A549 (cell line): Measurements from ENCODE around the gene KRTAP25-1. TPM values are rescaled to one million over a fixed set of nuclear protein-coding genes. Genes with fewer than 3 reads are reported as not detected.

Experiments
- ATAC-seq, 2 experiments: fragments of 200-7000 bp in 1 of 2; fragments of >200 bp in 1 of 2; cut with Nextera tagmentation in 1 of 2; cut with Tn5 transposase in 1 of 2; 3 replicates each; pipeline versions ENCODE4 v1.8.0 to v1.9.1; 2018 to 2020; ENCODE audit warnings: mild to moderate bottlenecking in 1 of 2, moderate library complexity in 1 of 2
- CTCF ChIA-PET: fragments of 300-600 bp; sonication (Branson Sonifier 250); formaldehyde crosslinking; extraction: SDS; loops from one replicate; lab custom pipeline; 2021; ENCODE audit warnings: antibody characterized with exemption, inconsistent platforms; lab: Yijun Ruan, JAX
- POLR2A ChIA-PET: fragments of 350-600 bp; formaldehyde crosslinking; extraction: SDS; loops from one replicate; lab custom pipeline; 2021; ENCODE audit warnings: antibody characterized with exemption, inconsistent platforms; lab: Yijun Ruan, JAX
- DNase-seq, 2 experiments: peaks; one replicate each; pipeline versions ENCODE4 v3.0.0 to v3.0.0-alpha.2; 2011 to 2016; ENCODE audit warnings: low read depth in 1 of 2, low spot score in 1 of 2
- FAIRE-seq: peaks from 2 replicates; lab custom pipeline; 2011; peaks lifted over from hg19 to GRCh38; lab: Jason Lieb, UNC
- H3K27ac ChIP-seq, 2 experiments: fragments of >200 bp; sonication (Bioruptor Twin); formaldehyde crosslinking; 3 replicates each; pipeline ENCODE4 v1.5.1; 2016 to 2017
- H3K4me1 ChIP-seq: fragments of >200 bp; sonication (Bioruptor Twin); formaldehyde crosslinking; 3 replicates; pipeline ENCODE4 v1.6.1; 2016
- H3K4me2 ChIP-seq: fragments of >200 bp; sonication (Bioruptor Twin); formaldehyde crosslinking; 3 replicates; pipeline ENCODE4 v1.6.1; 2016
- H3K4me3 ChIP-seq: fragments of >200 bp; sonication (Bioruptor Twin); formaldehyde crosslinking; 3 replicates; pipeline ENCODE4 v1.5.1; 2016
- H3K9me3 ChIP-seq: fragments of >200 bp; sonication (Bioruptor Twin); formaldehyde crosslinking; 3 replicates; pipeline ENCODE4 v1.6.1; 2016
- BHLHE40 ChIP-seq: IDR thresholded peaks from 2 replicates; pipeline ENCODE4 v1.6.1; 2012; ENCODE audit warnings: low read depth, low read length, inconsistent platforms
- CBX8 ChIP-seq: fragments of 200-600 bp; sonication (generic); IDR thresholded peaks from 2 replicates; pipeline ENCODE4 v1.6.1; 2016
- CHD2 ChIP-seq: fragments of 150-350 bp; IDR thresholded peaks from 2 replicates; pipeline ENCODE4 v1.6.1; 2014; ENCODE audit warnings: low read length; ENCODE audit not compliant: partially characterized antibody
- EHMT2 ChIP-seq: fragments of 200-600 bp; sonication (generic); IDR thresholded peaks from 2 replicates; pipeline ENCODE4 v1.6.1; 2016; ENCODE audit warnings: antibody characterized with exemption, low read depth, mild to moderate bottlenecking, moderate library complexity
- ESRRA ChIP-seq: fragments of 150-350 bp; IDR thresholded peaks from 2 replicates; pipeline ENCODE4 v1.6.1; 2014; ENCODE audit warnings: mild to moderate bottlenecking, low read length, borderline replicate concordance
- FOSB ChIP-seq: fragments of 250-450 bp; sonication (Bioruptor Pico); IDR thresholded peaks from 2 replicates; pipeline ENCODE4 v1.5.0; 2020; ENCODE audit warnings: mild to moderate bottlenecking, moderate library complexity
- FOSL2 ChIP-seq, 2 experiments: fragments of 450-650 bp in 1 of 2; fragments of >200 bp in 1 of 2; sonication (Bioruptor Twin) in 1 of 2; formaldehyde crosslinking; IDR thresholded peaks; 2 replicates each; pipeline versions ENCODE4 v1.5.0 to v1.6.1; 2016 to 2020; ENCODE audit warnings: mild to moderate bottlenecking in 1 of 2, moderate library complexity in 1 of 2
- HDAC2 ChIP-seq: fragments of 200-600 bp; sonication (generic); IDR thresholded peaks from 2 replicates; pipeline ENCODE4 v1.6.1; 2016
- HEYL ChIP-seq: fragments of 250-450 bp; sonication (Bioruptor Pico); IDR thresholded peaks from 2 replicates; pipeline ENCODE4 v1.8.0; 2021; ENCODE audit warnings: mild to moderate bottlenecking, moderate library complexity
- HOXB13 ChIP-seq: fragments of 250-450 bp; sonication (Bioruptor Pico); IDR thresholded peaks from 2 replicates; pipeline ENCODE4 v1.5.0; 2020; ENCODE audit warnings: low read depth, mild to moderate bottlenecking, moderate library complexity
- MAFK ChIP-seq: fragments of 450-650 bp; IDR thresholded peaks from 2 replicates; pipeline ENCODE4 v1.6.1; 2014; ENCODE audit not compliant: partially characterized antibody
- MYC ChIP-seq: IDR thresholded peaks from 2 replicates; pipeline ENCODE4 v1.6.1; 2012; ENCODE audit warnings: mild to moderate bottlenecking, inconsistent platforms, low read length, improper control_type of control experiment, borderline replicate concordance
- NFE2L2 ChIP-seq: fragments of 150-350 bp; conservative IDR thresholded peaks from 2 replicates; pipeline ENCODE4 v1.6.1; 2014; ENCODE audit warnings: low read length
- PHF8 ChIP-seq: fragments of 200-600 bp; sonication (generic); IDR thresholded peaks from 2 replicates; pipeline ENCODE4 v1.6.1; 2016; ENCODE audit warnings: low read depth, mild to moderate bottlenecking, antibody characterized with exemption, moderate library complexity, borderline replicate concordance
- POLR2AphosphoS2 ChIP-seq: conservative IDR thresholded peaks from 2 replicates; pipeline ENCODE4 v1.6.1; 2012; ENCODE audit warnings: low read length, improper control_type of control experiment, inconsistent platforms
- RAD21 ChIP-seq, 2 experiments: fragments of >200 bp in 1 of 2; sonication (Bioruptor Twin) in 1 of 2; formaldehyde crosslinking in 1 of 2; IDR thresholded peaks in 1 of 2; conservative IDR thresholded peaks in 1 of 2; 2 replicates in 1 of 2; 3 replicates in 1 of 2; pipeline ENCODE4 v1.6.1; 2012 to 2018; ENCODE audit warnings: inconsistent platforms in 1 of 2
- RARB ChIP-seq: fragments of 250-450 bp; sonication (Bioruptor Pico); IDR thresholded peaks from 2 replicates; pipeline ENCODE4 v1.8.0; 2021; ENCODE audit warnings: mild to moderate bottlenecking, moderate library complexity
- RCOR1 ChIP-seq: fragments of 150-350 bp; IDR thresholded peaks from 2 replicates; pipeline ENCODE4 v1.6.1; 2014; ENCODE audit warnings: antibody characterized with exemption, low read length, low read depth
- RNF2 ChIP-seq: fragments of 200-600 bp; sonication (generic); IDR thresholded peaks from 2 replicates; pipeline ENCODE4 v1.6.1; 2016; ENCODE audit warnings: low read depth, mild to moderate bottlenecking, antibody characterized with exemption, moderate library complexity, borderline replicate concordance
- TP53 ChIP-seq: fragments of 250-450 bp; sonication (Bioruptor Pico); IDR thresholded peaks from 2 replicates; pipeline ENCODE4 v1.5.0; 2021; ENCODE audit warnings: mild to moderate bottlenecking, moderate library complexity
- ZC3H11A ChIP-seq: fragments of 450-650 bp; IDR thresholded peaks from 2 replicates; pipeline ENCODE4 v1.6.1; 2014; ENCODE audit warnings: antibody characterized with exemption, mild to moderate bottlenecking
- ZFP36 ChIP-seq: fragments of 450-650 bp; IDR thresholded peaks from 2 replicates; pipeline ENCODE4 v1.6.1; 2014; ENCODE audit warnings: borderline replicate concordance; ENCODE audit not compliant: partially characterized antibody
- WGBS: methylation state at CpG from one replicate; pipeline ENCODE4 v1.1.6; 2017; ENCODE audit errors: missing lambda C conversion rate; 5-methylcytosine and 5-hydroxymethylcytosine counted together
- polyA plus RNA-seq, 4 experiments: library from polyadenylated mRNA; depleted of rRNA in 3 of 4; stranded (reverse); fragments of >200 nt; fragmentation: RNase III in 1 of 4; extraction: RNeasy Plus Mini Kit Qiagen cat#74134 plus additional on column Dnase treatment in 1 of 4; gene quantifications; 2 replicates in 3 of 4; 3 replicates in 1 of 4; pipeline ENCODE4 v1.2.3, GENCODE V29; 2011 to 2017
- TF ChIP-seq, protein P1 (sequence below): fragments of 250-450 bp; sonication (Bioruptor Pico); IDR thresholded peaks from 2 replicates; pipeline ENCODE4 v1.5.0; 2020; ENCODE audit warnings: low read depth, mild to moderate bottlenecking, moderate library complexity

The KRTAP25-1 gene
- polyA plus RNA-seq, 2 of the 4 experiments (the other 2 are of a cell fraction), result not detected

GRCh38 chr21:30337772-30338171, 48.5 kb upstream of the KRTAP25-1 start:
- H3K4me3 ChIP-seq, result no peak overlapping the region
- H3K27ac ChIP-seq, result no peak overlapping the region
- no peak for TF ChIP-seq BHLHE40
- TF ChIP-seq MAFK, result no peak
- no peak for TF ChIP-seq PHF8
- no peak for TF ChIP-seq MYC
- no peak for TF ChIP-seq POLR2AphosphoS2
- no peak for TF ChIP-seq HEYL (CRISPR knock-in tag)
- TF ChIP-seq EHMT2, result no peak
- no peak for TF ChIP-seq ZFP36
- TF ChIP-seq, protein P1, sequence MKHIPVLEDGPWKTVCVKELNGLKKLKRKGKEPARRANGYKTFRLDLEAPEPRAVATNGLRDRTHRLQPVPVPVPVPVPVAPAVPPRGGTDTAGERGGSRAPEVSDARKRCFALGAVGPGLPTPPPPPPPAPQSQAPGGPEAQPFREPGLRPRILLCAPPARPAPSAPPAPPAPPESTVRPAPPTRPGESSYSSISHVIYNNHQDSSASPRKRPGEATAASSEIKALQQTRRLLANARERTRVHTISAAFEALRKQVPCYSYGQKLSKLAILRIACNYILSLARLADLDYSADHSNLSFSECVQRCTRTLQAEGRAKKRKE, result no peak
- TF ChIP-seq RCOR1, result no peak
- no peak for TF ChIP-seq RAD21 (conservative IDR thresholded peaks at IDR 0.05 in 1 of 2, IDR thresholded peaks at IDR 0.05 in 1 of 2)
- no peaks in the 10 kb centered on the region for H3K4me1 ChIP-seq
- H3K4me2 ChIP-seq, result no peak overlapping the region
- ATAC-seq, result no peak
- FAIRE-seq, result no peak
- CTCF ChIA-PET, result no interaction called here
- DNase-seq, result no peak
- H3K9me3 ChIP-seq, result no peaks in the 10 kb centered on the region
- POLR2A ChIA-PET, result no interaction called here

DNA sequence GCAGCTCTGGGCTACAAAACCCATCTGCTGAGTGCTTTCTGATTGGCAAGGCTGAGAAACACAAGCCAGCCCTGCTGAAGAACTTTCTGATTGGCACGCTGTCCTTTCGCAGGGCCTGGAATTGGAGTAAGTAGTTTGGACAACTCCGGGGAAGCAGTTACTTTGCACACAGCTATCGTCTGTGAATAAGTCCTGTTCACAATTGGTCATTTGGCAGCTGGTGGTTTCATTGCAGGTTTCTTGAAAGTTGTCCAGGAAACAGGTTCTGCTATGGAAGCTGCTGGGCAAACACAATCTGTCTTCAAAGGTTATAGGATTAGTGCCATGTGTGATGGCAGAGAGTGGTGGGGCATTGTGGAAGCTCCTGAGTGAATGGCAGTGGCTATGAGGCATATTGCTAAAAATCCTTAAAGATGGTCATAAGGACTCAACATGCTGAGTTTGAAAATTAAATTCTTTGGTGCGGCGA, 48.0 kb upstream of the KRTAP25-1 start, which contains the start of gene KRTAP27-1:
KRTAP27-1 (minus strand) TSS at position 419 of the 469 bp plus-strand sequence; CDS start at position 393, 26 bp downstream.
- POLR2A ChIA-PET, result no interaction called here
- CTCF ChIA-PET, result no interaction called here
- FAIRE-seq, result no peak
- TF ChIP-seq ZC3H11A, result no peak
- no peak for TF ChIP-seq CBX8
- no peak for TF ChIP-seq HDAC2
- TF ChIP-seq TP53 (CRISPR knock-in tag), result no peak
- no peak for TF ChIP-seq ZFP36
- TF ChIP-seq RNF2, result no peak
- no peak for TF ChIP-seq FOSL2 (IDR thresholded peaks at IDR 0.05)
- TF ChIP-seq FOSL2 (CRISPR knock-in tag; IDR thresholded peaks at IDR 0.05), result no peak
- no peak for TF ChIP-seq CHD2
- TF ChIP-seq NFE2L2, result no peak
- TF ChIP-seq, all 56 proteins: peak for 0
- no peaks in the 10 kb centered on the region for H3K4me1 ChIP-seq
- no peak for ATAC-seq
- no peak within 1 kb of the TSS for H3K27ac ChIP-seq
- no peak within 1 kb of the TSS for H3K4me3 ChIP-seq
- no peak for DNase-seq
- WGBS, result 36% methylated on average over 6 of the region's 6 CpGs
- no peaks in the 10 kb centered on the region for H3K9me3 ChIP-seq
- H3K4me2 ChIP-seq, result no peak within 1 kb of the TSS

- H3K27ac ChIP-seq, result no peak overlapping the region
- POLR2A ChIA-PET, result no interaction called here
- 8% methylated on average over 2 of the region's 2 CpGs for WGBS
- H3K4me2 ChIP-seq, result no peak overlapping the region
- FAIRE-seq (no peak), DNase-seq (no peak), ATAC-seq (no peak)
- TF ChIP-seq ESRRA (no peak), RARB (CRISPR knock-in tag) (no peak), NFE2L2 (no peak), HOXB13 (CRISPR knock-in tag) (no peak), FOSB (CRISPR knock-in tag) (no peak), RAD21 (conservative IDR thresholded peaks at IDR 0.05 in 1 of 2, IDR thresholded peaks at IDR 0.05 in 1 of 2) (no peak)
- CTCF ChIA-PET, result no interaction called here
- H3K4me3 ChIP-seq, result no peak overlapping the region
- no peaks in the 10 kb centered on the region for H3K9me3 ChIP-seq
- H3K4me1 ChIP-seq, result no peaks in the 10 kb centered on the region
Measured at GRCh38 chr21:30336596-30336995, 47.3 kb upstream of the KRTAP25-1 start.
